ENCODE measurements around the gene SPAG16.

GRCh38 chr2:213868526-213868925 is 584.3 kb downstream of the SPAG16 start:
- TF ChIP-seq CTCF (IDR thresholded peaks at IDR 0.05; ENCODE audit: low read depth, low read length) (no peak), POLR2A (IDR thresholded peaks at IDR 0.05; ENCODE audit: extremely low read depth, insufficient read length) (no peak), MAX (IDR thresholded peaks at IDR 0.05; ENCODE audit: low read depth, low read length) (no peak), MYC (IDR thresholded peaks at IDR 0.05; ENCODE audit: low read depth, low read length) (no peak)

All from NB4 (cell line).